Upper lobe of left lung (tissue), 6 donors: ENCODE data around the gene CACNB4. TPM values are rescaled to one million over a fixed set of nuclear protein-coding genes. Genes with fewer than 3 reads are reported as not detected.

Experiments used
- ATAC-seq, 2 donors: fragments of 200-7000 bp; cut with Tn5 transposase; one replicate each; pipeline ENCODE4 v1.9.1; 2022; ENCODE audit warnings: mild to moderate bottlenecking in 2 of 2, moderate library complexity in 2 of 2; ENCODE audit not compliant: low FRiP score in 2 of 2
- DNase-seq, 2 donors: peaks; one replicate each; pipeline ENCODE4 v3.0.0-alpha.2; 2019 to 2020
- H3K27ac ChIP-seq, 4 donors: fragments of 200-600 bp; sonication (generic); one replicate each; pipeline ENCODE4 v1.5.1; 2016 to 2019
- H3K27me3 ChIP-seq, 4 donors: fragments of 200-600 bp; sonication (generic); one replicate each; pipeline ENCODE4 v1.5.1; 2017 to 2019
- H3K36me3 ChIP-seq, 4 donors: fragments of 200-600 bp; sonication (generic); one replicate each; pipeline ENCODE4 v1.5.1; 2016 to 2019
- H3K4me1 ChIP-seq, 4 donors: fragments of 200-600 bp; sonication (generic); one replicate each; pipeline ENCODE4 v1.5.1; 2018 to 2019
- H3K4me3 ChIP-seq, 4 donors: fragments of 200-600 bp; sonication (generic); one replicate each; pipeline ENCODE4 v1.5.1; 2017 to 2019; ENCODE audit warnings: mild to moderate bottlenecking in 2 of 4, moderate library complexity in 1 of 4
- H3K9me3 ChIP-seq, 4 donors: fragments of 200-600 bp; sonication (generic); one replicate each; pipeline ENCODE4 v1.5.1; 2018 to 2019
- EP300 ChIP-seq, 4 donors: sonication (generic); formaldehyde crosslinking; IDR thresholded peaks; one replicate each; pipeline ENCODE4 v1.5.1; 2017; ENCODE audit warnings: antibody characterized with exemption in 4 of 4, control low read depth in 2 of 4
- POLR2A ChIP-seq, 4 donors: fragments of 450-650 bp; IDR thresholded peaks; one replicate each; pipeline ENCODE4 v1.5.1; 2016 to 2017; ENCODE audit warnings: antibody characterized with exemption in 4 of 4, mild to moderate bottlenecking in 2 of 4
- POLR2AphosphoS5 ChIP-seq, 2 donors: sonication (generic); formaldehyde crosslinking; IDR thresholded peaks; one replicate each; pipeline ENCODE4 v1.5.1; 2017; ENCODE audit warnings: antibody characterized with exemption in 2 of 2
- WGBS, 2 donors: methylation state at CpG; one replicate each; pipeline ENCODE4 v1.1.5; 2017 to 2018; 5-methylcytosine and 5-hydroxymethylcytosine counted together
- total RNA-seq, 6 donors: library from RNA; depleted of rRNA in 4 of 6; stranded (reverse); fragments of >200 nt in 4 of 6; gene quantifications; one replicate each; pipeline versions ENCODE4 v1.1.0 to v1.2.1, GENCODE V29; 2016 to 2021
- TF ChIP-seq, protein P1 (sequence below), 6 experiments: fragments of 450-650 bp in 4 of 6; fragments of 200-600 bp in 2 of 6; sonication (generic) in 2 of 6; IDR thresholded peaks; one replicate each; pipeline ENCODE4 v1.5.1; 2016 to 2019; ENCODE audit warnings: antibody characterized with exemption in 6 of 6
- donor health status: DM: no; HTN: no; CAD: no; lungs with moderate emphysema.
- donor health status: DM: no; HTN: yes; CAD: no; lungs with severe emphysema.

CACNB4 gene
- total RNA-seq, 6 donors from 2014 or later = 7.7 to 21.0 (median 12.8) TPM

DNA sequence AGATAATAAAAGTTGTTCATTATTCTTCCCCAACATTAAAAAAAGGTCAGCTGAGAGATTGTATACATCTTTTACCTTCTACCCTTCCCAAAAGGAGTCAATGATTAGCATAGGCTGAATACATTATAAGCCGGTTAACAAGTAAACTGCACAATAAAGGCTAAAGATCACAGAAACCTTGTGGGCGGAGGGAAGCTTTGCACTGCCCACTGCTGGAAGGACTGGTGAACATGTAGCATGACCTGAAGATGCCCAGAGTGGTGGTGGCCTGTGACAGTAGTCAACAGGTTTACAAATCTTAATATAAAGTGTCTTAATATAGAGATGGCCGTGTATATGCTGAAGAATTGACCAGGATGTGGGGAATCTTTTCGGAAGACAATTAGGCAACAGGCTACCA, 306.3 kb downstream of the CACNB4 start:
- Histone ChIP-seq H3K4me1 (no peaks in the 10 kb centered on the region), H3K36me3 (peaks cover 0 to 5% (median 0%) of the 10 kb centered on the region in 4 donors), H3K27me3 (no peaks in the 10 kb centered on the region), H3K27ac (no peak overlapping the region), H3K4me3 (no peak overlapping the region), H3K9me3 (no peaks in the 10 kb centered on the region)
- TF ChIP-seq EP300 (IDR thresholded peaks at IDR 0.05) (no peak), POLR2AphosphoS5 (IDR thresholded peaks at IDR 0.05) (no peak), POLR2A (IDR thresholded peaks at IDR 0.05) (no peak)
- TF ChIP-seq, protein P1, sequence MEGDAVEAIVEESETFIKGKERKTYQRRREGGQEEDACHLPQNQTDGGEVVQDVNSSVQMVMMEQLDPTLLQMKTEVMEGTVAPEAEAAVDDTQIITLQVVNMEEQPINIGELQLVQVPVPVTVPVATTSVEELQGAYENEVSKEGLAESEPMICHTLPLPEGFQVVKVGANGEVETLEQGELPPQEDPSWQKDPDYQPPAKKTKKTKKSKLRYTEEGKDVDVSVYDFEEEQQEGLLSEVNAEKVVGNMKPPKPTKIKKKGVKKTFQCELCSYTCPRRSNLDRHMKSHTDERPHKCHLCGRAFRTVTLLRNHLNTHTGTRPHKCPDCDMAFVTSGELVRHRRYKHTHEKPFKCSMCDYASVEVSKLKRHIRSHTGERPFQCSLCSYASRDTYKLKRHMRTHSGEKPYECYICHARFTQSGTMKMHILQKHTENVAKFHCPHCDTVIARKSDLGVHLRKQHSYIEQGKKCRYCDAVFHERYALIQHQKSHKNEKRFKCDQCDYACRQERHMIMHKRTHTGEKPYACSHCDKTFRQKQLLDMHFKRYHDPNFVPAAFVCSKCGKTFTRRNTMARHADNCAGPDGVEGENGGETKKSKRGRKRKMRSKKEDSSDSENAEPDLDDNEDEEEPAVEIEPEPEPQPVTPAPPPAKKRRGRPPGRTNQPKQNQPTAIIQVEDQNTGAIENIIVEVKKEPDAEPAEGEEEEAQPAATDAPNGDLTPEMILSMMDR (IDR thresholded peaks at IDR 0.05) = no peak
- DNase-seq = no peak
- ATAC-seq = no peak
- WGBS, 2 donors = 95 to 100% methylated on average over 4 of the region's 4 CpGs

DNA sequence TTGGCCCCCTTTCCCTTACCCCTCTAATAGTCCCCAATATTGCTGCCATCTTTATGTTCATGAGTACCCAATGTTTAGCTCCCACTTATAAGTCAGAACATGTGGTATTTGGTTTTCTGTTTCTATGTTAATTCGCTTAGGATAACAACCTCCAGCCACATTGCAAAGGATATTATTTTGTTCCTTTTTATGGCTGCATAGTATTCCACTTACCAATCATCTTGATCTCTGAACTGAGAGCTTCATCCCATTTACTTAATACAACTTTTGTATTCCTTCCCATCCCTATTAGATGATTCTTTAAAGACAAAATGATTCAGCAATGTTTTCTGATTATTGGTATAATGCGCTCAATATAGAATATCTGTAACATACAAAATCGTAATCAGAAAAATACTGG, 307.3 kb downstream of the CACNB4 start:
- Histone ChIP-seq H3K4me3 (no peak overlapping the region), H3K9me3 (no peaks in the 10 kb centered on the region), H3K36me3 (peaks cover 0 to 5% (median 0%) of the 10 kb centered on the region in 4 donors), H3K27ac (no peak overlapping the region), H3K4me1 (no peaks in the 10 kb centered on the region), H3K27me3 (no peaks in the 10 kb centered on the region)
- WGBS, 2 donors = 96 to 98% methylated on average over 3 of the region's 3 CpGs
- TF ChIP-seq, protein P1 (IDR thresholded peaks at IDR 0.05) = no peak
- no peak for TF ChIP-seq EP300 (IDR thresholded peaks at IDR 0.05)
- no peak for TF ChIP-seq POLR2AphosphoS5 (IDR thresholded peaks at IDR 0.05)
- no peak for TF ChIP-seq POLR2A (IDR thresholded peaks at IDR 0.05)
- DNase-seq (no peak), ATAC-seq (no peak)

DNA sequence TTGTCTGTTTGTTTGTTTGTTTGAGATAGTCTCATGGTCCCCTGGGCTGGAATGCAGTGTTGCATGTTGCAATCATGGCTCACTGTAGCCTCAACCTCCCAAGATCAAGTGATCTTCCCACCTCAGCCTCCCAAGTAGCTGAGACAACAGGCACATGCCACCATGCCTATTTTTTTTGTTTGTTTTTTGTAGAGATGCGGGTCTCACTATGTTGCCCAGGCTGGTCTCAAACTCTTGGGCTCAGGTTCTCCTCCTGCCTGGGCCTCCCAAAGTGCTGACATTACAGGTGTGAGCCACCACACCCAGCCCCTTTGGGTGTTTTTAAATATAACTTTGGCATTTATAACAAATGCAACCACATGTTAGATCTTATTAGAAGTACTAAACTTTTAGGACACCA, 308.2 kb downstream of the CACNB4 start:
- DNase-seq = no peak
- no peak for ATAC-seq
- H3K4me1 ChIP-seq = no peaks in the 10 kb centered on the region
- H3K4me3 ChIP-seq = no peak overlapping the region
- 92 to 100% methylated on average over 1 of the region's 1 CpG for WGBS, 2 donors
- no peak overlapping the region for H3K27ac ChIP-seq
- H3K27me3 ChIP-seq = no peaks in the 10 kb centered on the region
- H3K36me3 ChIP-seq = peaks cover 0 to 2% (median 0%) of the 10 kb centered on the region in 4 donors
- TF ChIP-seq, protein P1 (IDR thresholded peaks at IDR 0.05) = no peak
- TF ChIP-seq POLR2A (IDR thresholded peaks at IDR 0.05) = no peak
- no peak for TF ChIP-seq EP300 (IDR thresholded peaks at IDR 0.05)
- no peak for TF ChIP-seq POLR2AphosphoS5 (IDR thresholded peaks at IDR 0.05)
- no peaks in the 10 kb centered on the region for H3K9me3 ChIP-seq

DNA sequence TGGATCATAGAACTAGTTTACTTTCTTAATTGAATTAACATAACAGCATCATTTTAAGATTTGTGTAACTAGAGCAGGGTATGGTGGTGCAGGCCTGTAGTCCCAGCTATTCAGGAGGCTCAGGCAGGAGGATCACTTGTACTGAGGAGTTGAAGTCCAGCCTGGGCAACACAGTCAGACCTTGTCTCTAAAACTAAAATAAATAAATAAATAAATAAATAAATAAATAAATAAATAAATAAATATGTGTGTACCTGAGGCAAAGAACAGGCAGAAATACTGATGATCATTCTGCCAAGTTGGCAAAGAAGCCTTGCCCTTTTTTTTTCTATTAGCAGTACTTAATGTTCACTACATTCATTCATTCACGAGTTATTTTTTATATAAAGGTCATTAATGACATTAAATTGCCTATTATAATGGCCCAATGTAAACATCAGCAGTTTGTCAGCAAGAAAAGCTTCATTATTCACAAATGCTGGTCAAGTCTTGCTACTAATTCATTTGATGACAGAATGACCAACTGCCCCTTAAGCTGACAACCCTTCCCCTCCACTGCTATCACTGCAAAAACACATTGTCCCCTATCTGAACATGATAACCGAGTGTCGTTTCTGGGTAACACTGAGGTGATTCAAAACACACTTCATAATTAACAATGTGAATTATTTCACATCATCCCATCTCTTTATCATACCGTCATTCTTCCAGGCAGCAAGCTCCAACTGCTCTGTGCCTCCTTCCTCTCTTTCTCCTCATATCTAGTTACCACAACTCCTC, 309.6 kb downstream of the CACNB4 start:
- DNase-seq = no peak
- Histone ChIP-seq H3K36me3 (peaks cover 0 to 7% (median 3%) of the 10 kb centered on the region in 4 donors), H3K27me3 (no peaks in the 10 kb centered on the region), H3K27ac (no peak overlapping the region), H3K4me1 (no peaks in the 10 kb centered on the region), H3K9me3 (no peaks in the 10 kb centered on the region), H3K4me3 (no peak overlapping the region)
- TF ChIP-seq EP300 (IDR thresholded peaks at IDR 0.05) (no peak), POLR2AphosphoS5 (IDR thresholded peaks at IDR 0.05) (no peak), POLR2A (IDR thresholded peaks at IDR 0.05) (no peak)
- TF ChIP-seq, protein P1 (IDR thresholded peaks at IDR 0.05) = no peak
- ATAC-seq = no peak
- WGBS, 2 donors = 93 to 97% methylated on average over 4 of the region's 4 CpGs

DNA sequence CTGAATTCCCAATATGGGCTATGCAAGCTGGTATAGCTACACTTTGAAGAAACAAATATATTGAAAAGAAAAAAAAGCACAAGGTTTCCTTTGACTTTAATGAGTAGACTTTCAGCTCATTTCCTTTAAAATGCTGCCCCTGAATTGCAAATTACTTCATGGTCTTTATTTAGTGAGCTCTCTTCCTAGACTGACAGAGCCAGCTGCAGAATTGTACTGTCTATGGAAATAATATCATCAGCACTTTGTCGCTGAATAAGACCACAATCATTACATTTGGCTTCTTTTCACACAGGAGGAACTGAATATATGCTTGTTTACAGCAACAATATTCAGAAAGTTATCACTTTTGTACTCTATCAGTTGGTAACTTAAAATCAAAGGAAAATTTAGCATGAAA, 312.4 kb downstream of the CACNB4 start:
- H3K4me3 ChIP-seq = no peak overlapping the region
- no peaks in the 10 kb centered on the region for H3K4me1 ChIP-seq
- no peaks in the 10 kb centered on the region for H3K9me3 ChIP-seq
- peaks cover 0 to 10% (median 5%) of the 10 kb centered on the region in 4 donors for H3K36me3 ChIP-seq
- H3K27me3 ChIP-seq = no peaks in the 10 kb centered on the region
- DNase-seq (no peak), ATAC-seq (no peak)
- TF ChIP-seq POLR2AphosphoS5 (IDR thresholded peaks at IDR 0.05) (no peak), POLR2A (IDR thresholded peaks at IDR 0.05) (no peak), EP300 (IDR thresholded peaks at IDR 0.05) (no peak)
- TF ChIP-seq, protein P1 (IDR thresholded peaks at IDR 0.05) = no peak
- H3K27ac ChIP-seq = no peak overlapping the region
- 96 to 97% methylated on average over 1 of the region's 1 CpG for WGBS, 2 donors
